Ectodermal cell (in vitro differentiated cells): ENCODE measurements around the gene CNTNAP4. TPM values are rescaled to one million over a fixed set of nuclear protein-coding genes. Genes with fewer than 3 reads are reported as not detected.

Source experiments
- H3K27ac ChIP-seq: 2 replicates; pipeline ENCODE4 v1.7.0; 2013; ENCODE audit warnings: mild to moderate bottlenecking, low read depth, low read length; ENCODE audit not compliant: insufficient read depth, poor library complexity, severe bottlenecking
- H3K27me3 ChIP-seq: 2 replicates; pipeline ENCODE4 v1.7.0; 2013; ENCODE audit warnings: mild to moderate bottlenecking, low read length; ENCODE audit not compliant: insufficient read depth, control insufficient read depth, poor library complexity, severe bottlenecking
- H3K36me3 ChIP-seq: one replicate; pipeline ENCODE4 v1.7.0; 2013; ENCODE audit warnings: low read length; ENCODE audit not compliant: control insufficient read depth, insufficient read depth
- H3K4me1 ChIP-seq: one replicate; pipeline ENCODE4 v1.7.0; 2013; ENCODE audit warnings: low read length; ENCODE audit not compliant: control insufficient read depth, insufficient read depth
- H3K4me3 ChIP-seq: 2 replicates; pipeline ENCODE4 v1.7.0; 2013; ENCODE audit warnings: low read depth, low read length, control low read depth; ENCODE audit not compliant: insufficient read depth
- H3K9me3 ChIP-seq: 2 replicates; pipeline ENCODE4 v1.7.0; 2013; ENCODE audit warnings: mild to moderate bottlenecking, low read length, moderate library complexity; ENCODE audit not compliant: control insufficient read depth
- WGBS, 2 experiments: methylation state at CpG; one replicate each; pipeline ENCODE4 v1.1.7; 2013; ENCODE audit warnings: missing lambda C conversion rate in 2 of 2; 5-methylcytosine and 5-hydroxymethylcytosine counted together
- polyA plus RNA-seq, 4 experiments: library from polyadenylated mRNA; stranded (reverse); fragments of 50-300 nt; gene quantifications; one replicate each; pipeline ENCODE4 v1.2.3, GENCODE V29; 2013

CNTNAP4 gene
- polyA plus RNA-seq (2013, experiment 1 of 4): 0.11 TPM
- polyA plus RNA-seq (2013, experiment 2 of 4): 0.14 TPM
- polyA plus RNA-seq (2013, experiment 3 of 4): 0.11 TPM
- polyA plus RNA-seq (2013, experiment 4 of 4): 0.12 TPM

GRCh38 chr16:76276745-76277438, at the start of gene CNTNAP4:
Gene CNTNAP4 (plus strand): TSS chr16:76277401. CDS start chr16:76277663, 262 bp downstream.
- H3K4me3 ChIP-seq: no peak within 1 kb of the TSS

DNA sequence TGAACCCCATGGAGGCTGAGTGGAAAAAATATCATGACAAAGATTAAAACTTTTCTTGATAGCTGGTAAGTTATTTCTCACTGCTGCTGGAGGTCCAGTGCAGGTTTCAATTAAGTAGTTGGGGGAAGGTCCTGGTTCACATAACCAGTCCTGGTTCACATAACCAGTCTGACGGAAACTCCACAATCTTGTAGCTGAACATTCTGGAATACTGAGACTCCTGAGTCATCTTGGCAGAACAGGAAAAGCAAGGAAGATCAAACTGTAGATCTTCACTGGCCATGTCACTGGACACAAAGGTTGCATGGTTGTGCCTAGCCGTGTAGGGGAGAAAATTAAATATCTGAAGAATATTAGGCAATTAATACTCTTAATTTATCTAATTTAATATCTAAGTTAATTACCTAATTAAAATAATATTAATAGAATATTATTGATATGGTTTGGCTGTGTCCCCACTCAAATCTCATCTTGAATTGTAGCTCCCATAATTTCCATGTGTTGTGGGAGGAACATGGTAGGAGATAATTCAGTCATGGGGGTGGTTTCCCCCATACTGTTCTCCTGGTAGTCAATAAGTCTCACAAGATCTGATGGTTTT, 48.6 kb upstream of the CNTNAP4 start:
- H3K36me3 ChIP-seq: no peaks in the 10 kb centered on the region
- H3K4me3 ChIP-seq: no peak overlapping the region
- no peak overlapping the region for H3K27ac ChIP-seq
- no peaks in the 10 kb centered on the region for H3K9me3 ChIP-seq
- 96% methylated on average over 1 of the region's 2 CpGs for WGBS, 2 experiments
- no peaks in the 10 kb centered on the region for H3K4me1 ChIP-seq
- H3K27me3 ChIP-seq: no peaks in the 10 kb centered on the region

More at GRCh38 chr16:76276745-76277438, at the start of gene CNTNAP4:
- no peaks in the 10 kb centered on the region for H3K36me3 ChIP-seq
- 17 to 18% methylated on average over 15 to 16 of the region's 16 CpGs for WGBS, 2 experiments
- H3K9me3 ChIP-seq: no peaks in the 10 kb centered on the region
- H3K4me1 ChIP-seq: no peaks in the 10 kb centered on the region
- H3K27ac ChIP-seq: no peak within 1 kb of the TSS
- H3K27me3 ChIP-seq: peaks cover 4% of the 10 kb centered on the region

GRCh38 chr16:76232704-76233103, 44.5 kb upstream of the CNTNAP4 start:
- Histone ChIP-seq H3K4me1 (no peaks in the 10 kb centered on the region), H3K9me3 (no peaks in the 10 kb centered on the region), H3K4me3 (no peak overlapping the region), H3K27ac (no peak overlapping the region), H3K27me3 (no peaks in the 10 kb centered on the region), H3K36me3 (no peaks in the 10 kb centered on the region)
- WGBS, 2 experiments: 78 to 86% methylated on average over 3 to 4 of the region's 5 CpGs

- H3K9me3 ChIP-seq: no peaks in the 10 kb centered on the region
- H3K27me3 ChIP-seq: no peaks in the 10 kb centered on the region
- H3K27ac ChIP-seq: no peak overlapping the region
- H3K4me3 ChIP-seq: no peak overlapping the region
- H3K36me3 ChIP-seq: no peaks in the 10 kb centered on the region
- no peaks in the 10 kb centered on the region for H3K4me1 ChIP-seq
- WGBS, 2 experiments: 95 to 96% methylated on average over 23 of the region's 23 CpGs
Measured at GRCh38 chr16:76235025-76235424, 42.2 kb upstream of the CNTNAP4 start.

- Histone ChIP-seq H3K36me3 (no peaks in the 10 kb centered on the region), H3K4me3 (no peak overlapping the region)
- 94% methylated on average over 12 of the region's 12 CpGs for WGBS, 2 experiments
Measured at GRCh38 chr16:76235426-76235825, 41.8 kb upstream of the CNTNAP4 start.

GRCh38 chr16:76237471-76237870, 39.7 kb upstream of the CNTNAP4 start:
- no peaks in the 10 kb centered on the region for H3K27me3 ChIP-seq
- H3K27ac ChIP-seq: no peak overlapping the region
- H3K9me3 ChIP-seq: no peaks in the 10 kb centered on the region
- no peak overlapping the region for H3K4me3 ChIP-seq
- 90 to 96% methylated on average over 2 of the region's 2 CpGs for WGBS, 2 experiments
- H3K36me3 ChIP-seq: no peaks in the 10 kb centered on the region
- H3K4me1 ChIP-seq: no peaks in the 10 kb centered on the region

More at GRCh38 chr16:76235426-76235825, 41.8 kb upstream of the CNTNAP4 start:
- Histone ChIP-seq H3K27me3 (no peaks in the 10 kb centered on the region), H3K4me1 (no peaks in the 10 kb centered on the region), H3K9me3 (no peaks in the 10 kb centered on the region), H3K27ac (no peak overlapping the region)

- WGBS, 2 experiments: 88 to 98% methylated on average over 2 of the region's 2 CpGs
- Histone ChIP-seq H3K36me3 (no peaks in the 10 kb centered on the region), H3K4me1 (no peaks in the 10 kb centered on the region), H3K27me3 (no peaks in the 10 kb centered on the region), H3K4me3 (no peak overlapping the region), H3K27ac (no peak overlapping the region), H3K9me3 (no peaks in the 10 kb centered on the region)
Measured at GRCh38 chr16:76241755-76242154, 35.4 kb upstream of the CNTNAP4 start.

DNA sequence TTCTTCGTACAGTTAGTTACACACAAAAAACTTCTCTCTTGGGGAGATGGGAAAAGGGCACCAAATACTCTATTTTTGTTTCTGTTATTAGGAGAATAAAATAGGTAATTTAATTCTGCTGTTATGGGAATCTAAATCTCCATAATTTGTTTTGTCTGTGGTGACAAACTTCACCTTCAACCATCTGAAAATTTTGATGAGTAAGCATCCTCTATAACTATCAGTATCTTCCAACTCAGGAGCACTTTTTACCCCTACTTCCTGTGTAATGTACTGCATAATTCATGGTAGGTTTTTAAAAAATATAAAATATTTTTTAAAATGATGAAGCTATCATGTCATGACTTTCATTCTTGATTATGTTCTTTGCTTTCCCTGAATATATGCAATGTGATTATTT, 33.6 kb upstream of the CNTNAP4 start:
- Histone ChIP-seq H3K9me3 (no peaks in the 10 kb centered on the region), H3K27ac (no peak overlapping the region), H3K27me3 (no peaks in the 10 kb centered on the region), H3K4me1 (no peaks in the 10 kb centered on the region), H3K36me3 (no peaks in the 10 kb centered on the region), H3K4me3 (no peak overlapping the region)
- WGBS, 2 experiments: no CpG with 5 or more reads among the region's 1 CpG

DNA sequence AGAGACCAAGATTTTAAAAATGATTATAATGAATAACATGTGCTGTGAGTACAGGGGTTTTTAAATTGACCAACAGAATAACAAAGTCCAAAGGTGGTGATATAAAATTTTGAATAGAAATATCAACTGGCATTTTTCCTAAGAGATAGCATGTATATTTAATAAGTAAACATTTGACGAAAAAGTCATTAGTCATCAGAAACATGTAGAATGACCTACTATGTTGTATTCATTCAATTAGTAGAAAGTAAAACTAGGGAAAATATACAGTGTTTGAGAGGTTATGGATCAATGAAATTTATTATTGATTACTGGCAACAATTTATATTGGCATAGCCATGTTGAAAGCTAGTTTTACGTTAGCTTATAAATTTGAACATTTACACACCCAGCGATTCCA, 30.6 kb upstream of the CNTNAP4 start:
- Histone ChIP-seq H3K27me3 (no peaks in the 10 kb centered on the region), H3K4me3 (no peak overlapping the region), H3K27ac (no peak overlapping the region), H3K4me1 (no peaks in the 10 kb centered on the region), H3K9me3 (no peaks in the 10 kb centered on the region), H3K36me3 (no peaks in the 10 kb centered on the region)
- WGBS, 2 experiments: 100% methylated on average over 1 of the region's 3 CpGs; no CpG with 5 or more reads in 1 of the 2 experiments

DNA sequence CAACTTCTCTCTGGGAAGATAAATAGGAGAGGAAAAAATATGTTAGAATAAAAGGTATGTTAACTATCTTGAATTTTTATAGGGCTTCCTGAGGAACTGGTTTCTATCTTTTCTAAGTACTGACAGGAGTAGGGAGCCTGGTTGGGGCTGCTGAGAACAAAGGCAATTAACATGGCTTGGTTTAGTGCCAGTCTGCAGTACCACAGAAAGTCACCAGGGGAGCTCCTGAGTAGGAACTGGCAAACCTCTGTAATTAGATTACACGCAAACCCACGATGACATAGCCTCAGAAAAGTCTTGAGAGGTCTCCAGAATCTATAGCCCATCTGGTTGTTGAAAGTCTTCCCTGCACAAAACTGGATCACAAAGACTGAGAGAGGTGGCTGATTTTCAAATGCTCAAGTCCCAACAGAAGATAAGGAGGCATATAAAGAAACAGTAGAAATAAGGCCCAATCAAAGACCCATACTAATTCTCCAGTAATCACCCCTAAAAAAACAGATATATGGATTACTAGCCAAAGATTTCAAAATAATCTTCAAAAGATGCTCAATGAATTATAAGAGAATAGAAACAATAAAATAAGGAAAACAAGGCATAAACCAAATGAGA, 11.7 kb upstream of the CNTNAP4 start:
- no peaks in the 10 kb centered on the region for H3K9me3 ChIP-seq
- H3K4me1 ChIP-seq: no peaks in the 10 kb centered on the region
- no peaks in the 10 kb centered on the region for H3K36me3 ChIP-seq
- no peak overlapping the region for H3K27ac ChIP-seq
- 27 to 37% methylated on average over 2 of the region's 2 CpGs for WGBS, 2 experiments
- H3K4me3 ChIP-seq: no peak overlapping the region
- H3K27me3 ChIP-seq: no peaks in the 10 kb centered on the region
